CD4-positive, alpha-beta T cell treated with Interleukin-21 for 1 hour (primary cell): ENCODE measurements around the gene CSTF1.

ENCODE experiments used
- DNase-seq: peaks from one replicate; pipeline ENCODE4 v3.0.0-alpha.2; 2020

Gene CSTF1

DNA sequence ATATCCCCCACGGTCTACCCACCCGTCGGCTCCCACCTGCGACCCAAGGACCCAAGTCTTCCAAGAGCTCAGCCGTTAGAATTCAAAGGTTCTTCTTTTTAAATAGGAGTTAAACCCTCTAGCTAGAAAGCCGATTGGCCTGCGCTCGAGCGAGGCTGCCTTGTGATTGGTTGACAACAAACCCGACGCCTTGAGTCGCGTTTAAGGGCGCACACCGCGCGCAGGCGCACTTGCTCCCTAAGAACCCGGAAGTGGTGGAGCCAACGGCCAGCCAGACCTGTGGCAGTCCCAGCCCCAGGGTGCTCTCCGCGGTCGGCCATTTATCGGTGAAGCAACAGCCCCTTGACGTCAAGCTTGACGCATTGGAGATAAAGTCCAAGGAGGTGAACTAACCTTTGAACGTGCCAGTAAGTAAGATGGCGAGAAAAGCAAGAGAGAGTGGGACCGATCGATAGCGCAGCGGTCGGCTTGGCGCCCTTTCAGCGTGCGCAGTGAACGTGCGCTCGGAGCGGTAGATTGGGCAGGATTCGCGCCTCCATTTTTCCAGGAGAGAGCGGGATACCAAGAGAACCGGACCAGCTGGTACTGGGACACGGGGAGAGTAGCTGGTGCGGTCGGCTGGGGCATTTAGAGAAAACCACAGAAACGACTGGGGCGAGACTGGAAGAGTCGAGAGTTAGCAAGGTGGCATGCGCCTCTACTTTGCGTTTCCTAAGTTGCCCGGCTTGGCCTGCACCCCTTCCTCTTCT is at the start of gene CSTF1, which contains the start of gene AURKA:
Gene CSTF1 (plus strand): TSS at position 514 of the 749 bp plus-strand sequence. CDS start 2,908 bp downstream, outside the sequence.
Gene AURKA (minus strand): TSS at position 84 of the 749 bp plus-strand sequence. CDS start 4,018 bp downstream, outside the sequence.
- DNase-seq: peak; percentile 100

DNA sequence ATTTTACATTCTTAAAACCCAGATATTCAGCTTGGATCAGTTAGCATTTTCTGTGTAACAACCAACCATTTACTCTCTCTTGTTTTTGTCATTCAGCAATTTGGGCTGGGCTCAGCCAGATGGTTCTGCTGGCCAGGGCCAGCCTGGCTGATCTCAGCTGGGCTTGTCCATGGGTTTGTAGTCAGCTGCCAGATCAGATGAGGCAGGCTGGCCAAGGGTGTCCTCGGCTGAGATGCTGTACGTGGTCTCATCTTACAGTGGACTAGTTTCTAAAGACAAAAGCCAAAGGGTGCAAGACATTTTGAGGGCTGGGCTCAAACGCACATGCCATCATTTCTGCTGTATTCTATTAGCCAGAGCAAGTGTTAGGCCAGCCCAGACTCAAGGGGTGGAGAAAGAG is 49.7 kb upstream of the CSTF1 start:
- DNase-seq: no peak

DNA sequence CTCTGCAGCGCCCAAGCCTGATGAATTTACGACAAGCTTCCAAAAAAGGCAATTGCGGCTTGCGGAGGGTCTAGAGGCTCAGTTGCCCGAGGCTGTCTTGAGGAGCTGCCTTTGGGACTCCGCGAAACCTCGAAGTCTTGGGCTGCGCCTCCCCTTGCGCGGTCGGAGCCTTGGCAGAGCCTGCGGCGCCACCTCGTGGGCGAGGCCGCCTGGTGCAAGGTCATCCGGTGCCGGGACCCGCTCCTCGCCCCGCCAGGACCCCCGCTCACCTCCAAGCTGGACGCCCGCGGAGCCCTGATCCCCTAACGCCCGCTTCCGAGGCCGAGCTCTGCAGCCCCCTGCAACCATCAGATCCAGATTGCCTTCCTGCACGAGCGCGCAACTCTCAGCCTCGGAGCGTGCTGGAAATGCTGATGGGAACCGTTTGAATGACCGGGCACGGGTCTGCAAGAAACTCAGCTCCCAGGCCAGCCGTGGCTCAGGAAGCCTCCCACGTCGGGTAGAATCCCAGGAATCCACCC is 48.5 kb upstream of the CSTF1 start:
- peak; percentile 20 for DNase-seq

DNA sequence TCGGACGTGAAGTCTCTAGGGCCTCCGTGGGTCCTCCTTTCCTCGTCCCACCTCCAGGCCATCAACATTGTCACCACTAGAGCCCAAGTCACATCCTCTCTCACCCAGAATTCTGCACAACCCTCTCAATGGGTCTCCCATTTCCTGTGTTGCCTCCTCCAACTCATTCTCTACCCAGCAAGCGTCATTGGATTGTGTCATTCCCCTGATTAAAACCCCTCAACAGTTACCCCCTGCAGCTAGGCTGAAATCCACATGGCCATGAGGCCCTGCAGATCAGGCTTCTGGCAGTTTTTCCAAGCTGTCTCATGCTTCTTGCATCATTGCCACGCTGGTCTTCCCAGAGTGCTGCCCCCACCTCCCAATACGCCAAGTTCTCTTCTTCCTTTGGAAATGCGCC is 46.5 kb upstream of the CSTF1 start:
- no peak for DNase-seq

DNA sequence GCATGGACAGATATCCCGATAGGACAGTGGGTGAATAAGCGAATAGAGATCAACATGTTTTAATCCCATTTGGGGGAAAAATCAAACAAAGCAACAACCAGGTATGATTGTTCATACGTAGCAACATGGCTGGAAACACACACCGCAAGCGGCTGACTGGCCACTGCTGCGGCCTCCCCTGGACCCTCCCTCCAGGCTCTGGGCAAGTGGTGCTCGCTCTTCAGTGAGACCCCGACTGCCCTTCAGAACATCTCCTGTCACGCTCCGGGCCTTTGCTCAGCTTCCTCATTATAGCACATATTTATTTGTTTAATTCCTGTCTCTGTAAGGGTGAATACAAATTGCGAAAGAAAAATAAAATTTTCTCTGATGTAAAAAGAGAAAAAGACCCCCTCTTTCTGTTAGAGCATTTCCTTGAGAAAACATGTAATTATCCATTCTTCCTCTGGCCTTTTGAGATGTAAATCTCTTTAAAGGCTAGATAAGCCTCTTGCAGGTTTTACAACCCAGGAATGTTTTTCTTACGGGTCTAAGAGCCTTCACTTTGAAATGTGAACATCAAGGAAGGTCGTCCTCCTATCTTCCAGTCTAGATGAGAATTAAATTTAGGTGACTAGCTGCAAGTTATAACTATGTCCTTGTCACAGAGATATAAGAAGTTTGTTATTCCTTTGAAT is 44.7 kb upstream of the CSTF1 start:
- DNase-seq: no peak

DNA sequence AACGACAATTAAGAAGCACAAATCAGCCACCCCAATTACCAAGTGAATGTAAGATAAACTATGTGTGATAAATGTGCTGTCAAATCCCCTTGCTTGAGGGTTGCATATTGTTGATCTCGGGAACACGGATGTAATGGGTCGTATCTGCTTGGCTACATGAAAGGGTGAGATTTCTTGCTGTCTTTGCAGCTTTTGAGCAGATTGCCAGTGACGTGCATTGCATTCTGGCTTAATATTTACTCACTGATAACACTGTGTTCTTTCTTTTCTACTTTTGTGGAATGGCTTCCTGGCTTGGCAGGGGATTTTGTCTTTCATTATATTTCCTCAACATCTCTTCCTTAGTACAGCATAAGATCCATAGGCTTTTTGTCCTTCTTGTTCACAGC is 44.1 kb upstream of the CSTF1 start:
- DNase-seq: no peak

DNA sequence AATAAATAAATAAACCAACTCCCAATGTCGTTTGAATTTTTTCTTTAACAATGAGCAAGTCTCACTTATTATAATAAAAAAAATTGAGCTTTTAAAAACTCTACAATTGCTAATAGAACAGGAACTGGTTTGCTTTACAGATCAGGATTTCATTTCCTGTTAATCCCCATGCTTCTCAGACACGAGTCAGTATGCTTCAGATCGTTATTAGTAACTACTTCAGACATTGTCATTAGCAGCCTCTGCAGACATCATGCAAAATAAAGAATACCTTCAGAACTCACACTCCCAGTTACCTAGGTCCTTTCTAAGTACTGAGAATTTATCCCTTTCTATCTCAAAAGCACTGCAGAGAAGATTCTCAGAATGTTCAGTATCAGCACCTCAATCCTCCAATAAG is 43.7 kb upstream of the CSTF1 start:
- DNase-seq: no peak

DNA sequence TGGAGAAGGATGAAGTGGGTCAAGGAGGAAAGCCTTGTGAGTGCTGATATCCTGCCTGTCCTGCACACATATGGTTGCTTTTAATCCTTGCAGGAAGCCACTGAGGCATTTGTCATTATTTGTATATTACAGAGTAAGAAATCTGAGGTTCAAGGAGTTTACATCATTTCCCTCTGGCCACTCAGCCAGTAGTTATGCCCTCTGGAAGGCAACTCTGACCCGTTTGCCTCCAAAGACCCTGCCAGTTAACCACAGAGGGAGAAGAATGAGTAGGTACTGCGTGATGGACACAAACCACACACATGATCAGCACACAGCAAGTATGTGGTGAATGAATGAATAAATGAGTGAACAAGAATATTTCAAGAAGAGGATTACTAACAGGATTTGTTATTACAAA is 41.6 kb upstream of the CSTF1 start:
- no peak for DNase-seq

DNA sequence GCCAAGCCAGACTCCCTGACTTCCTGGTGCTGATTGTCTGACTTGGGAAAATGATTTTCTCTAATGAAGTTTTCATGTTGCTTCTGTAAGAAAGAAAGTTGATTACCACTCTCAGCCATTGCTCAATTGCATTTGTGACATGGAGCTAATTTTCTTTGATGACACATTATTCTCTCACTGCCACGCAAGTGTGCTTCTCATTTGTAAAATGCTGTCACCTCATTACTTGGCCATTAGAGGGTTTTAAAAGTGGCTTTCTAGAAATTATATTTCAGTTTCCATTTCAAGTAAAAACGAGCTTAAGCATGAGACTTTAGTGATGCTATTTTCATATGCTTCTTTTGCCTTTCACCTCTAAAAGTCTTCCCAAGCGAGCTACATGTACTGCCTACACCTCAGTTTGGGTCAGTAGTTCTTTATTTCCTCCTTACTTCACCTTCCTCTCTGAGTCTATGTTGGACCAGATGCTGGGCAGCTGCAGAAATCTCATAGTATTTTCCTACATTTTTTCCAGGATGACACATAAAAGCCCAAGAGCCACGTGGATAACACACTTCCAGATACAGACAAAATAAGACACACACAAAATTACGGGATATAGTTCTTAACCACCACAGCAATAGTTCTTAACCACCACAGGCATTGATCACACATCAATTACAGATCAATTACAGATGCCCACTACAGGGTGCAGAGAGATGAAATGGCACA is 39.9 kb upstream of the CSTF1 start:
- no peak for DNase-seq

DNA sequence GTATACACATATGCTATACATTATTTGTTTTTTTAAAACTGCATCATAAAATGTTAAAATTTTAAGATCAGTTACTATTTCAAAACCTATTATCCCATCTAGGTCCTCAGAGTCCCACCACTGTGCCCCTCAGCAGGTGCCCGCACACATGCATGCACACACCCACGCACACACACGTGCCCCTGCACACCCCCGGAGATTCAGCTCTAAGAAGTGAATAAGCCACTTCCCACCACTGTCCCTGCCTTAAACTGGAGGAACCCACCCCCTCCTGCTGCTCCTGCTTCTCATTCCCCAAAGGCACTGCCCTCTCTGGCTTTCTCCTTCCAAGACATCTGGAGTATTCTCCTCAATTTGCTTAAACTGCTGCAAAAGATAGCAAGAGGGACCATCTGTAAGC is 39.1 kb upstream of the CSTF1 start:
- DNase-seq: no peak

DNA sequence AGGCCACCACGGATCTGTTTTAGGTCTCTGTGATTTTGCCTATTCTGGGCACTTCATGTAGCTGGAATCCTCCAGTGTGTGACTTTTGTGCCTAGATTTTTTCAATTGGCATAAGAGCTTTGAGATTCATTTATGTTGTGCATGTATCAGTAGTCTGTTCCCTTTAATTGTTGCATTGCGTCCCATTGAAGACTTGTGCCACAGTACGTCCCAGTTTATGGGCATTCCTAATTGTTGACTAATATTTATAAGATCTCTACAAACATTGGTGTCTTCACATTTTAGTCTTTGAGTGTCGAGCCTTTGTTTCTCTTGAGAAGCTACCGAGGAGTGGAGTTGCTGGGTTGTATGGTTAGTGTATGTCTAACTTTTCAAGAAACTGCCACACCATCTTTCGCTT is 34.4 kb upstream of the CSTF1 start:
- no peak for DNase-seq

DNA sequence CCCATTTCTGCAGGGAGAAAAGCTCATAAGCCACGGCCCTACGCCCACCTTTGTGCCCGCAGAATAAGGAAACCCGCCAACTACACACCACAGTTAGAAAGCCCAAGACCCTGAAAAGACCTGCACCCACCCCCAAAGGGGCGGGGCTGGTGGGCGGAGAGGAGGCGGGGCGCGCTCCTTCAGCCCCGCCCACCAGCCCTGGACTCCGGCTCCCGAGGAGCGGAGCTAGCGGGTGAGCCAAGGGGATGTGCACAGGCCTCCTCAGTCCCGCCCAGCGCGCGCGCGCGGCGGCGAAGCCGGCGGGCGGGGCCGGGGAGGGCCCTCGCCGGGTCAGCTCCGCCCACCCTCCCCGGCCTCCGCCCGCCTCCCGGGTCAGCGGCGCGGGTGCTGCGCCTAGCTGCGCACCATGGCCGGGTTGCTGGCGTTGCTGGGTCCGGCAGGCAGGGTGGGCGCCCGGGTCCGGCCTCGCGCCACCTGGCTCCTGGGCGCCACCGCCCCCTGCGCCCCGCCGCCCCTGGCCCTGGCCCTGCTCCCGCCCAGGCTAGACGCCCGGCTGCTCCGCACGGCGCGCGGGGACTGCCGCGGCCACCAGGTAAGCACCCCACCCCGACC is 33.7 kb upstream of the CSTF1 start, which contains the start of gene FAM210B:
Gene FAM210B (plus strand): TSS at position 375 of the 612 bp plus-strand sequence. CDS start 32 bp downstream, at position 407.
- peak; percentile 88 for DNase-seq

DNA sequence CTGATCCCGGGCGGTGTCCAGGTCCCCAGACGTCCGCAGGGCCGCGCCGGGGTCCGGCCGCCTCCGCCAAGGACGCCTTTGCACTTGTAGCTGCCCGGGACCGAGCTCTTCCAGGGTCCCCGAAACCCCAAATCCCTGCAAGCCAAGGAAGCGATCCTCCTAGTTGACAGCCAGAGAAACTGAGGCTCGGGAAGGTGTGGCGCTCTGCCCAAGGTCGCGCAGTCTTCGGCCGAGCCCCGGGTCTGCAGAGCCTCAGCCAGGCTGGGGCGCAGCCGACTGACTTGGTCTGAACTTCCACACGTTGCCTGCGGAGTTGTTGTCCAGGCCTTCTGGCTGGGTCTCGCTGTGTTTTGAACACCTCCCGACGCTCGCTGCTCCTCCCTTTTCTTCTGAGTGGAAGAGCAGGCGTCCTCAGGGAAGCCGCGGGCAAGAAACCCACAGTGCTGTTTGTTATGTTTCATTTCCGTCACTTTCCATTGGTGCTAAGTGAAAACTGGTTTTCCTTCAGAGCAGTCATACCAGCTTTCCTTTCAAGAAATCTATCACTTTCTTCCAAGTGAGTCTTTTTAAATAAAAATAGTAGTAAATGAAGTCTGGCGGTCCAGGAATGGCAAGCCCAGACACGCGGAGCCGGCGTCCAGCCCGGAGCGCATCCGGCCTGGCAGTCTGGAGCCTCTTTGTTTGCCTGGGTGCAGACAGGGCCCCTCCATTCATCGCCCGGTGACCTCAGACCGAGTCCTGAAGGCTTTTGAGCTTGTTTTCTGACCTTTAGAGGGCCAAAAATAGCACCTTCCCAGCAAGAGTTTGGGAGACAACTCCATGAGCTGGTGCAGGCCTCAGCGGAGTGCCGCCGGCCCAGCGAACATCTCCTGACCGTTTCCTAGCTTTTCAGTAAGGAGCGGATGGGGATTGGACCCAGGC is 33.0 kb upstream of the CSTF1 start:
- no peak for DNase-seq

DNA sequence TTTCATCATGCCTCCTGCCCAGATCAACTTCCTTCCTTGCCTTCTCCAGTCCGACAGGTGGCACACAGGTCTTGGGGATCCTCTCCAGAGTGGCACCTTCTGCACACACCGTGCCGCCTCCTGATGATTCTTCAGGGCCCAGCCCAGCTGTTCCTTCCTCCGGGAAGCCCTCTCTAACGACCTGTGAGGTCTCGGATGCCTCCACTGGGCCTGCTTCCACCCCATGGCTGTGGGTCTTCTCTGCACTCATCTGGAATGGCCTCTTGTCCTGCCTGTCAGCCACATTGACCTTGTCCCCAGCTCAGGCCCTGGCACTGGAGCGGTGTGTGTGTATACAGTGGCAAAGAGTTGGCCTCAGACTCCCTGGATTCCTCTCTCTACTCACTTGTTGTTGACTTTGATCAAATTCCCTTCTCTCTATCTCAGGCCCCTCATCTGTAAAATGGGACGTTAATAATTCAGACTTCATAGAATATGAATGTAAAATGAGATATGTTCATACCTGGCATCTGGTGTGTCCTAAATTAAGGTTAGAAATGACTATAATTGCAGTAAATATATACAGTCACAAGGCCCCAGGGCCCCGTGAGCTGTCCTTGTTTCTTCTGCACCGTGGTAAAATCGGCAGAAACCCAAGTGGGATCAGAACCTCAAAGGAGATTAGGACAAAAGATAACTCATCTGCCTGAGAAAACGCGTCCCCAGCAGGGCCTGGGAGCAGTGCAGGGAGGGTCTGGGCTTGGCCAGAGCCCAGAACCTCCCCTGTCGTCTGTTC is 32.1 kb upstream of the CSTF1 start:
- no peak for DNase-seq

DNA sequence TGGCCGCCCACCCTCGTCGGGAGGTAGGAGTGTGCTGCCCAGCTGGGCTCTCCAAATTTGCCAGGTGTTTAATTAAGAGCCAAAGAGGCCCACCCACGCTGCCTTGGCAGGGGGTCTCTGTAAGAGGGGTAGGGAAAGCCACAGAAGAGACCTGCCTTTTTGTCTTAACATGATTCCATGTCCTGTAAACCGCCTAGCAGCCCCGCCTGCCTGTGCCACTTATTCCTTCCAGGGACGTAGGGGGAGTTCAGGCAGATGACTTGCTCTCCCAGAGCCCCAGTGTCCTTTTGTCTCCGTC is 31.6 kb upstream of the CSTF1 start:
- DNase-seq: no peak

DNA sequence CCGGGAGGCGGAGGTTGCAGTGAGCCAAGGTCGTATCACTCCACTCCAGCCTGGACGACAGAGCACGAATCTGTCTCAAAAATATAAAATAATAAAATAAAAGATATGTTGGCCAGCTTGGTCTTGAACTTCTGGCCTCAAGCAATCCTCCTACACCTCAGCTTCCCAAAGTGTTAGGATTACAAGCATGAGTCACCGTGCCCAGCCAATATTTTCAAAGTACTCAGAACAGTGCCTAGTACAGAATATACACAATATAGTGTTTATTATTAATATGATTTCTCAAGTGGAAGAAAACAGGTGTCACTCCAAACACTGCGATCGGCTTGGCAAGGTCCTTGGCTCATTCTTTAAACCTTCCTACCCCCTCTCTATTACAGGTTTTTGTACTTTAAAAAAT is 30.5 kb upstream of the CSTF1 start:
- no peak for DNase-seq

DNA sequence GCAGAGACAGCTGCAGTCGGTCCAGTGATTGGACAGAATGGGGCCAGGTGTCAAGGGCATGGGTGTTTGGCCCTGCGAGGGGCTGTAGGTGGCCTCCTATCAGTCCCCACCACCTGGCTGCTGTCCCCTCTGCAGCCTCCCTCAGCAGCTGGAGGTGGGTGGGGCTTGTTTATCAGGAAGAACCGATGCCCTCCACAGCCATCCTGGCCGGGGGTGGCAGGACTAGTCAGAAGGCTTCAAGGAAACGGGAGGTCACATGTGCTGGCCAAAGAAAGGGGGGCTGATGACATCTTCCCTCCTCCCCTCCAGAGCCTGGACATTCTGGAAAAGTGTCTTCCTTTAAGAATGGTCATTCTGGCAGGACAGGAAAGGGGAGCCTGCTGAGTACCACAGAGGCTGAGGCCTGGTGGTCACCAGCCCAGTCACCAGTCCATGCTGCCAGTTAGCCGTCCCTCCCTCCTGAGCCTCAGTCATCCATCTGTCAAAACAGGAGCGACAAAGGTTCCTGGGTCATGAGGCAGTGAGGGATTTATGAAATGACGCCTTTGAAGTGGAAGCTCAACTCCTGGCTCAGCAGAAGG is 29.5 kb upstream of the CSTF1 start:
- DNase-seq: no peak

DNA sequence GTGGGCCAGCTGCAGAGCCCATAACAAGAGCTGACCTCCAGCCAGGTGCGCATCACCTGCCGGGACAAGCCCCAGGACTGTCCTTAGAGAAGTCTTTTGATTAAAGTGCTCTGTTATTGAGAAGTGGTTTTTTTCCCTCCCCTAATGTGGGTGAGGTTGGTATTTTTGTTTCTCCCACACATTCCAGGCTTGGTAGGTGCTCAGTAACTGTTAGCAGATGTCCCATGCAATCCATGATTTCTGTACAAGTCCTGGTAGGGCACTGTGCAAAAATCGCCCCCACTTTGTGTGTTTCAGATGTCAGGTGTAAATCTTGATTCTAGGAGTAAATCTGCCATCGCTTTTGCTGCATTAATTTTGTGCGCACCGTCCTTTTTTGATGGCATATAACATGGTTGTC is 29.0 kb upstream of the CSTF1 start:
- no peak for DNase-seq

DNA sequence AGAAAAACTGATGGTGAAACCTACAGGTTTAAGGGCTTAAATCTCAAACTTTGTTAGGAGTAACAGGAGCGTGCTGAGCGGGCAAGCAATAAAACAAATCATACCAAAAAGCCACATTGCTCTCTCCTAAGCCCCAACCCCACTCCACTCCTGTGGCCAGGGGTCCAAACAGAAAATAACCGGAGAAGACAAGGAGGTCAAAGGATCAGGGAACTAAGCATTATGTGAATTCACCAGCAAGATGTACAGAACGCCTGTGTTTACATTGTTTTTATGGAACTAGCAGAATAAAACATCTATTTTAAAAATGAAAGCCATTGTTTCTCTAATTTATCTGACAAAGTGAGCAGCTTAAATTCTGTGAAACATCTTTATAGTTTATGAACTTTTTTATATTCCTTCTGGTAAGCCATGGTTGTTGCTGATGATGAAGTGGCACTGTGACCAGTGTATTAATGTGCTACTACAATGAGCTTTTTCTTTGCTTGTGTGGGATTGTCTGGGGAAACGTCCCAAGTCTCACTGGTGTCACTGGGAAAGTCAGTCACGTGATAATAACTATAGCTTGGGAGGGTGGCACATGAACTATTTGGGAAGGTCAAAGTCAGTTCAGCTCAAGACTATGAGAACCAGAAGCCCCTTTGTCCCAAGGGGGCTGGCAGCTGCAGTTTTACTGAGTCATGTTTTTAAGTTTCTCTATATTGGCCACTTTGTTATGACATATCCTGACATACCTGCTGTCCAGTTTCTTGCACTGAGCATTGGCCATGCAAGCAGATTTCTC is 23.9 kb upstream of the CSTF1 start:
- DNase-seq: no peak

DNA sequence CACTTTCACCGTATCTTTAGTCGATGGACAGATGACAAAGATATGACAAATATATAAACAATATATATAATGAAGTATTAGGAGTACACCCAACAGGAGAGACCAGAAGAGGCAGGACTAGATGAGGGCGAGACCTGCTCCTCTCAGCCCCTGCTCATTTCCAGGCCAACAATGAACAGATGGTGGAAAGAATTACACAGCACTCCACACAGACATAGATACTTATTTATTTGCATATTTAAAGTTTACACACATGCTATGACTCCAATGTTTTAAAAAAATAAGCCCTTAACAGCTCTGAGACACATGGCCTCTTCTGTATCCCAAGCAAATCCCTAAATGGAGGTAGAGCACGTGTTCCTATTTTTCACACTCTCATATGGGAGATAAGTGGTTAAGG is 23.3 kb upstream of the CSTF1 start:
- DNase-seq: no peak
